Natural killer cell (primary cell): ENCODE results near the gene ZNF562. TPM values are rescaled to one million over a fixed set of nuclear protein-coding genes. Genes with fewer than 3 reads are reported as not detected.
"Not testable (repeated sequence)": the region's sequence is repeated elsewhere in the genome, so short reads cannot be mapped to it uniquely, and the experiment has no call there.

Experiments
- ATAC-seq, 3 donors: fragments of 150-1000 bp in 2 of 3; fragments of 200-7000 bp in 1 of 3; cut with Tn5 transposase; 1 replicate in 1 of 3; 2 replicates in 2 of 3; pipeline ENCODE4 v1.10.0; 2021; ENCODE audit warnings: mild to moderate bottlenecking in 2 of 3, moderate library complexity in 2 of 3
- DNase-seq, 2 donors: peaks; one replicate each; pipeline versions ENCODE4 v3.0.0 to v3.0.0-alpha.2; 2013 to 2021; ENCODE audit warnings: mixed read lengths in 1 of 2
- H3K27ac ChIP-seq: one replicate; pipeline ENCODE4 v1.5.1; 2013; ENCODE audit warnings: mild to moderate bottlenecking, low read length
- H3K27me3 ChIP-seq: one replicate; pipeline ENCODE4 v1.6.1; 2013; ENCODE audit warnings: low read length; ENCODE audit not compliant: control insufficient read depth, insufficient read depth
- H3K36me3 ChIP-seq: one replicate; pipeline ENCODE4 v1.6.1; 2013; ENCODE audit warnings: low read length; ENCODE audit not compliant: control insufficient read depth, insufficient read depth
- H3K4me1 ChIP-seq: one replicate; pipeline ENCODE4 v1.6.1; 2013; ENCODE audit warnings: low read length; ENCODE audit not compliant: control insufficient read depth, insufficient read depth
- H3K4me3 ChIP-seq: one replicate; pipeline ENCODE4 v1.5.1; 2013; ENCODE audit warnings: low read length
- H3K9me3 ChIP-seq: one replicate; pipeline ENCODE4 v1.6.1; 2013; ENCODE audit warnings: low read length; ENCODE audit not compliant: control insufficient read depth, insufficient read depth
- H3K27ac Mint-ChIP-seq, 2 donors: one replicate each; pipeline ENCODE4 v1.8.0; 2022; ENCODE audit warnings: mild to moderate bottlenecking in 2 of 2, mixed read lengths in 2 of 2, moderate library complexity in 1 of 2
- H3K27me3 Mint-ChIP-seq, 2 donors: one replicate each; pipeline ENCODE4 v1.8.0; 2022; ENCODE audit warnings: low read depth in 2 of 2, mixed read lengths in 2 of 2
- H3K36me3 Mint-ChIP-seq: one replicate; pipeline ENCODE4 v1.8.0; 2022; ENCODE audit warnings: mixed read lengths
- H3K4me1 Mint-ChIP-seq, 2 donors: one replicate each; pipeline ENCODE4 v1.8.0; 2022; ENCODE audit warnings: mixed read lengths in 2 of 2
- H3K4me3 Mint-ChIP-seq: one replicate; pipeline ENCODE4 v1.8.0; 2022; ENCODE audit warnings: mild to moderate bottlenecking, moderate library complexity, mixed read lengths
- H3K9me3 Mint-ChIP-seq, 2 donors: one replicate each; pipeline ENCODE4 v1.8.0; 2022; ENCODE audit warnings: mixed read lengths in 2 of 2
- CTCF ChIP-seq: fragments of 200-600 bp; IDR thresholded peaks from one replicate; pipeline ENCODE4 v1.8.0; 2022; ENCODE audit warnings: antibody characterized with exemption
- WGBS: methylation state at CpG from one replicate; pipeline ENCODE4 v1.1.7; 2013; ENCODE audit warnings: missing lambda C conversion rate; ENCODE audit not compliant: insufficient coverage; 5-methylcytosine and 5-hydroxymethylcytosine counted together
- intact Hi-C: fragments of 100-400 bp; cut with micrococcal nuclease; formaldehyde crosslinking; loops from one replicate; pipeline ENCODE4 v1.14.2; 2022
- total RNA-seq, 4 donors: library from RNA; stranded (reverse); fragments of 120-200 nt in 1 of 4; gene quantifications; one replicate each; pipeline versions ENCODE4 v1.2.3 to v1.2.4, GENCODE V29; 2013 to 2022

The ZNF562 gene
- total RNA-seq, 3 donors from 2014 or later (not counting 1 experiment from before 2014, with no cell fraction given) = 21.6 to 25.3 (median 23.1) TPM

DNA sequence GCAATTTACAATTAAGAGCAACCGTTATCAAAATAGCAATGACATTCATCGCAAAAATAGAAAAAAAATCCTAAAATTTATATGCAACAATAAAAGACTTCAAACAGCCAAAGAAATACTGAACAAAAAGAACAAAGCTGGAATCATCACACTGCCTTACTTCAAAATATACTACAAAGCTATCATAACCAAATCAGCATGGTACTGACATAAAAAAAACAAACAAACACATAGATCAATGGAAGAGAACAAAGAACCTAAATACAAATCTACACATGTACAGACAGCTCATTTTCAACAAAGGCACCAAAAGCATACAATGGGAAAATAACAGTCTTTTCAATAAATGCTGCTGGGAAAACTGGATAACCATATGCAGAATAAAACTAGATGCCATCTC, 6.4 kb downstream of the ZNF562 start:
- H3K27me3 Mint-ChIP-seq = no peaks in the 10 kb centered on the region
- peaks cover 21% of the 10 kb centered on the region for H3K36me3 Mint-ChIP-seq
- intact Hi-C loops = no loop called here
- peaks cover 18% of the 10 kb centered on the region for H3K9me3 ChIP-seq
- H3K9me3 Mint-ChIP-seq = peaks cover 4 to 9% of the 10 kb centered on the region in 2 donors
- WGBS = 100% methylated on average over 2 of the region's 2 CpGs
- TF ChIP-seq CTCF = no peak
- no peaks in the 10 kb centered on the region for H3K27me3 ChIP-seq
- H3K36me3 ChIP-seq = no peaks in the 10 kb centered on the region
- ATAC-seq = no peak
- no peak overlapping the region for H3K4me3 ChIP-seq
- no peak overlapping the region for H3K4me3 Mint-ChIP-seq
- DNase-seq = no peak
- peak overlapping the region in 1 of 2 donors; percentile 15 for H3K27ac Mint-ChIP-seq
- peaks cover 52 to 53% of the 10 kb centered on the region in 2 donors for H3K4me1 Mint-ChIP-seq
- H3K4me1 ChIP-seq = no peaks in the 10 kb centered on the region
- no peak overlapping the region for H3K27ac ChIP-seq

DNA sequence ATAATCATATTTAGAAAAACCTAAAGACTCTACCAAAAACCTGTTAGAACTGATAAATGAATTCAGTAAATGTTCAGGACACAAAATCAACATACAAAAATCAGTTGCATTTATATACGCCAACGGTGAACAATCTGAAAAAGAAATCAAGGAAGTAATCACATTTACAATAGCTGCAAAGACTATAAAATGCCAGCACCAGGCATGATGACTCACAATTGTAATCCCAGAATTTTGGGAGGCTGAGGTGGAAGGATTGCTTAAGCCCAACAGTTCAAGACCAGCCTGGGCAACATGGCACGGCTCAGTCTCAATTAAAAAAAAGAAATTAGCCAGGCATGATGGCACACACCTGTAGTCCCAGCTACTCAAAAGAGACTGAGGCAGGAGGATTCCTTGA, 7.0 kb downstream of the ZNF562 start:
- Histone ChIP-seq H3K9me3 (peaks cover 12% of the 10 kb centered on the region), H3K4me1 (no peaks in the 10 kb centered on the region), H3K27me3 (no peaks in the 10 kb centered on the region), H3K27ac (no peak overlapping the region), H3K36me3 (no peaks in the 10 kb centered on the region), H3K4me3 (no peak overlapping the region)
- Mint-ChIP-seq H3K4me1 (peaks cover 50% of the 10 kb centered on the region in 2 donors), H3K27me3 (no peaks in the 10 kb centered on the region), H3K27ac (peak overlapping the region in 1 of 2 donors; percentile 15), H3K9me3 (peaks cover 3 to 9% of the 10 kb centered on the region in 2 donors), H3K36me3 (peaks cover 21% of the 10 kb centered on the region), H3K4me3 (no peak overlapping the region)
- WGBS = 100% methylated on average over 1 of the region's 3 CpGs
- no peak for DNase-seq
- intact Hi-C loops = no loop called here
- ATAC-seq = no peak
- TF ChIP-seq CTCF = no peak

- intact Hi-C loops = no loop called here
- ATAC-seq (no peak), DNase-seq (no peak)
- Histone ChIP-seq H3K4me1 (no peaks in the 10 kb centered on the region), H3K27me3 (no peaks in the 10 kb centered on the region), H3K36me3 (peaks cover 22% of the 10 kb centered on the region), H3K27ac (no peak overlapping the region), H3K4me3 (no peak overlapping the region), H3K9me3 (peaks cover 8% of the 10 kb centered on the region)
- no peaks in the 10 kb centered on the region for H3K9me3 Mint-ChIP-seq
- no peak overlapping the region for H3K4me3 Mint-ChIP-seq
- TF ChIP-seq CTCF = no peak
- H3K27ac Mint-ChIP-seq = no peak overlapping the region
- no peaks in the 10 kb centered on the region for H3K27me3 Mint-ChIP-seq
- 100% methylated on average over 2 of the region's 2 CpGs for WGBS
- peaks cover 11 to 15% of the 10 kb centered on the region in 2 donors for H3K4me1 Mint-ChIP-seq
- peaks cover 10% of the 10 kb centered on the region for H3K36me3 Mint-ChIP-seq
These were observed 16.1 kb downstream of the ZNF562 start for GRCh38 chr19:9658769-9659168.

GRCh38 chr19:9653066-9653555, 21.8 kb downstream of the ZNF562 start:
- H3K4me3 Mint-ChIP-seq, ATAC-seq, DNase-seq, H3K4me1 ChIP-seq, intact Hi-C loops, H3K27ac Mint-ChIP-seq, H3K27me3 Mint-ChIP-seq, H3K27ac ChIP-seq, H3K27me3 ChIP-seq, H3K4me3 ChIP-seq: not testable (repeated sequence)
- 100% methylated on average over 2 of the region's 5 CpGs for WGBS
- H3K9me3 ChIP-seq = peaks cover 20% of the 10 kb centered on the region
- H3K36me3 ChIP-seq = peaks cover 45% of the 10 kb centered on the region
- H3K36me3 Mint-ChIP-seq = peaks cover 33% of the 10 kb centered on the region
- peaks cover 25 to 28% of the 10 kb centered on the region in 2 donors for H3K4me1 Mint-ChIP-seq
- H3K9me3 Mint-ChIP-seq = peaks cover 2 to 11% of the 10 kb centered on the region in 2 donors

DNA sequence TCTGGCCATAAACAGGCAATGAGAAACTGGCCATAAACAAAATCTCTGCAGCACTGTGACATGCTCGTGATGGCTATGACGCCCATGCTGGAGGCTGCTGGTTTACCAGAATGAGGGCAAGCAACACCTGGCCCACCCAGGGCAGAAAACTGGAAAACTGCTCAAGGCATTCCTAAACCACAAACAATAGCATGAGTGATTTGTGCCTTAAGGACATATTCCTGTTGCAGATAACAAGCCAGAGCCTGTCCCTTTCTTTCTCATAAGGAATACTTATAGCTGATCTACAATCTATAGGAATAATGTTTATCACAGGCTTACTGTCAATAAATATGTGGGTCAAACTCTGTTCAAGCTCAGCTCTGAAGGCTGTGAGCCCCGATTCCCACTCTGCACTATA, 23.4 kb downstream of the ZNF562 start:
- Mint-ChIP-seq H3K4me1 (peaks cover 22 to 25% of the 10 kb centered on the region in 2 donors), H3K9me3 (peaks cover 2 to 11% of the 10 kb centered on the region in 2 donors), H3K27ac (peak overlapping the region in 1 of 2 donors; percentile 31), H3K36me3 (peaks cover 25% of the 10 kb centered on the region)
- Histone ChIP-seq H3K36me3 (peaks cover 42% of the 10 kb centered on the region), H3K9me3 (peaks cover 20% of the 10 kb centered on the region)
- H3K27me3 Mint-ChIP-seq, H3K27me3 ChIP-seq, DNase-seq, intact Hi-C loops, ATAC-seq, H3K4me3 ChIP-seq, H3K4me3 Mint-ChIP-seq, H3K27ac ChIP-seq, H3K4me1 ChIP-seq: not testable (repeated sequence)
- 97% methylated on average over 3 of the region's 3 CpGs for WGBS
